HG03457 (cell line): ENCODE measurements around the gene FOSL1.

Experiments
- ATAC-seq: cut with Tn5 transposase; IDR thresholded peaks from one replicate; pipeline ENCODE4 v1.9.1; 2021; ENCODE audit warnings: moderate number of reproducible peaks; ENCODE audit not compliant: unreplicated experiment

The FOSL1 gene

DNA sequence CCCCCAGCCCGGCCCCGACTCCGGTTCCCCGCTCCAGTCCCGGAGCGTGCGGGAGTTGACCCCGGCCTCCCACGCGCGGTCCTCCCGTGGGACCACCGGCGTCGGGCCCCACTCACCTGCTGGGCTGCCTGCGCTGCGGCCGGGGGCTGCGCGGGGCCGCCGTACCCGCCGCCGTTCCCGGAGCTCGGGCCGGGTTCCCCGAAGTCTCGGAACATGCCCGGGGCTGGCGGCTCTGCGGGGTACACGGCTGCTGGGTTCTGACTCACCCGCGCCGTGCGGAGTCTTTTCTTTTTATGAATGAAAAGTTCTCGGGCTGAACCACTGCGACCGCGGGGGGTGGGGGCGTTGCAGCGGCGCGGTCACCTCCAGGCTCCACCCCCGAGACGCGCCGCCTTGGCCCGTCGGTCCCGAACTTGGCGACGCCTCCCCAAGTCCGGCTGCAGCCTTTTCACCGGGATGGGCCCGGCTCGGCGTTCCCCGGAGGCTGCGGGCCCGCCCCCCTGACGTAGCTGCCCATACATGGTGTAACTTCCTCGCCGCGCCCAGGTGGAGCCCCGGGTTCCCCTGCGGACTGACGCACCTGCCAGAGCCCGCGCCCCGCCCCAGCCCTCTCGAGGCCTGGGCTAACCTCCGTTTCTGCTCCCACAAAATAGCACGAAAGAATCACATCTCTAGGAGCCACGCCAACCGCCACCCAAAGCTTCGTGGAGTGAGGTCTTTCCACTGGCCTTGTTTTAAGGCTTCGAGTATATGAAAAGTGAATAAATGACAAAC lies at the start of gene FOSL1:
FOSL1 (minus strand) TSS at position 264 of the 774 bp plus-strand sequence; CDS start at position 215, 49 bp downstream.
- ATAC-seq = peak; percentile 62

DNA sequence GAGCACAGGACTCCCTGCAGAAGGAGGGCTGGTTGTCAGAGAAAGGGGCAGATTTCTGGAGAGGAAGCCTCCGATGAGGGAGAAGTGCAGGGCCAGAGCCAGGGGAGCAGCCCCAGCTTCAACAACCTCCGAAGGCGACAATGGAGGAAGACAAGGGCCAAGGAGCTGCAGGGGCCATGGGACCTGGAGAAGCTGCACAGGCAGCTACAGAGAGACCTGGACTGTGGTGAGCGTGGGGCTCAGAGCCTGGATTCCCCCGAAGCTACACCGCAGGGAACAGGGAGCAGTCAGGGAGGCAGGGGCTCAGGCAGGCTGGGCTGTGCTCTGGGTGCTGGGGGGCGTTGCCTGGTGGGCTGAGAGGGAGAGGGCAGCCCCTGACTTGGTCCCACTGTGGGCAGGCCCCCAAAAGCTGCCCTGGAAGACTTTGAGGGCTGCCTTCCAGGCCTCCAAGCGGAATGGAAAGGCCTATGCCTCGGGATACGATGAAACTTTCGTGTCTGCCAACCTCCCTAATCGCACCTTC lies 47.5 kb upstream of the FOSL1 start:
- ATAC-seq = no peak

DNA sequence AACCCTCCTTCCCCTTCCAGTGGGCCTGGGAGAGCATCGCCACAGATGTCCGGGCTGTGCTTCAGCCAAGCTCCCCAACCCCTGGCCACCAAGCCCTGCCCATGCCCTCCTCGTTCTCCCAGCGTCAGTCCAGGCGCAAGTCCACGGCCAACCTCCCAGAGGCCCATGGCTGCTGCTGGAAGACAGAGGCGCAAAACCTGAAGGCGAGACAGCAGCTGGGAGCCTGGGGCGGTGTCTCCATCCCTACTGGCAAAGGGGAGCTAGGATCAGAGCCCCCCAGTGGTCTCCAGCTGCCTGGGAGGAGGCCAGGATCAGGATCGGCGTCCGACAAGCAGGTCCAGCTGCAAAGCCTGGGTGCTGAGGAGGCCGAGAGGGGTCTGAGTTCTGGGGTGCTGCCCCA lies 46.9 kb upstream of the FOSL1 start:
- ATAC-seq = no peak

DNA sequence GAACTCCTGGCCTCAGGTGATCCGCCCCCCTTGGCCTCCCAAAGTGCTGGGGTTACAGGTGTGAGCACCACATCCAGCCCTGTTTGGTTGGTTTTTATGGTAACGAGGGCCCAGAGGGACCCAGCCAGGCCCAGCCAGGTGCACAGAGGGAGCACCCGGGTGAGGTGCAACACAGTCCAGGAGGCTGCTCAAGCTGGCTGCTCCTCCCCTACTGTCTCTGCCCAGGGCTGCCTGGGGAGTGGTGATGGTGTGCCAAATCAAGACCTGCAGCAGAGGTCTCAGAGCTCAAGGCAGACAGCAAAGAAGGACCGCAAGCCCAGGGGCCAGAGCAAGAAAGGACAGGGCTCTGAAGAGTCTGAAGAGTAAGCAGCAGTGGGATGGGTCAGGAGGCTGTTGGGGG lies 46.5 kb upstream of the FOSL1 start:
- no peak for ATAC-seq

DNA sequence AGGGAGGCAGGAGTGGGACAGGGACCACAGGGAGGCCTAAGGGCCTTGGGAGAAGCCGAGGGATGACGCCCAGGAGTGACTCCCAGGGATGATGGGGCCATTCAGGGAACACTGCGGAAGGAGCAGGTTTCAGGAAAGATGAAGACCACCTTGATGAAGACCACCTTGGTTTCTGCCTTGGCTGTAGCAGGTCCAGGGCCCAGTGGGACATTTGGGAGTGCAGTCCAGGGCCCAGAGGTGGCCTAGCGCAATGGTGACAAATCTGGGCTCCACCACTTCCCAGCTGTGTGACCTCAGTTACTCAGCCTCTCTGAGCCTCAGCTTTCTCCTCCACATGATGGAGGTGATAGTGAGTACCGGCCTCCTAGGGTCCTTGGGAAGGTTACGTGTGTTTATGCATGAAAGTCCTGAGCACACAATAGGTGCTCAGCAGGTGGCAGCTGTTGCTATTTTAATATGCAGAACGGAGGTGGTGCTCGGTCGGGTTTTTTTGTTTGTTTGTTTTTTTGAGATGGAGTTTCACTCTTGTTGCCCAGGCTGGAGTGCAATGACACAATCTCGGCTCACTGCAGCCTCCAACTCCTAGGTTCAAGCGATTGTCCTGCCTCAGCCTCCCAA lies 45.9 kb upstream of the FOSL1 start:
- no peak for ATAC-seq

DNA sequence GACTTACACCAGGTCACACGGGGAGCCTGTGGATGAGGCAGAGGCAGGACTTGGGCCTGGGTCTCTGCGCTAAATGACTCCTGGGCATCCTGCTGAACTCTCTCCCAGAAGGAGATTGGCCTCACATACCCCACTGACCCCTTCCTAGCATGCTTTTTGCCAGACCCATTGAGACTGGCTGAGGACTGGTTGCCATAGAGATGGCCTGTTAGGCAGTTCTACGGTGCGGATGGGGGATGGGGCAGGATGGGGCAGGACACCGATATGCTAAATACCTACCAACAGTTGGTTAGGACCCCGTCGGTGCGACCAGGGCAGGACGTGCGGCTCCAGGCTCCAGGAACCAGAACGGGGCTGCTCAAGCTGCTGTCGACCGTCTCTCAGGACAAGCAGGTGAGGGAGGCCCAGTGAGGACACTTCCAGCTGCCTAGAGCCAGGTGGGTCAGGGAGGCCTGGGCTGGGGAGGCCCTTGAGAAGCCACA lies 45.3 kb upstream of the FOSL1 start, which contains the start of gene TSGA10IP:
TSGA10IP (plus strand) TSS at position 51 of the 482 bp plus-strand sequence; CDS start at position 247, 196 bp downstream.
- no peak for ATAC-seq

DNA sequence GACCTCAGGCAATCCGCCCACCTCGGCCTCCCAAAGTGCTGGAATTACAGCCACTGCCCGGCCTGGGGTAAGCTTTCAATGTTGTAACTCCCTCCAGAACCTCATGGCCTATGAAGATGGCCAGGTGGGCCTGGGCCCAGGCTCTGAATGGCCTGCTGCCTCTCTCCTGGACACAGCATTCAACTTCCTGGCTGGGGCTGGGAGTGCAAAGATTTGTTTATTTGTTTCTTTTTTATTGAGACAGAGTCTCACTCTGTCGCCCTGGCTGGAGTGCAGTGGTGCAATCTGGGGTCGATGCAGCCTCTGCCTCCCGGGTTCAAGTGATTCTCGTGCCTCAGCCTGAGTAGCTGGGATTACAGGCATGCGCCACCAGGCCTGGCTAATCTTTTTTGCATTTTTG lies 44.6 kb upstream of the FOSL1 start:
- ATAC-seq = no peak

DNA sequence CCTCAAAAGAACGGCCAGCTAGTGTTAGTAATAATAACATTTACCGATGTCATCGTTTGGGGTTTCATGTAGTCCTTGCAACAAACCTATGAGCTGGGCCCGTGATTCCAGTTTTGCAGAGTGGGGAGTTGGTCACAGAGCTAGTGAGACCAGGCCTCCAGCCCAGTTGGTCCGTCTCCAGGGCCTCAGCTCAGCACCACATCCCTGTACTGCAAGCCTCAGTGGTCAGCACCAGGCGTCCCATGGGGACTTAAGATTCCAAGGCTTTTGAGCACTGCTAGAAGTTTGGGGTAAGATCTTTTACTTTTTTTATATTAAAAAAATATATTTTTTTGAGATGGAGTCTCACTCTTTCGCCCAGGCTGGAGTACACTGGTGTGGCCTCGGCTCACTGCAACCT lies 44.0 kb upstream of the FOSL1 start:
- ATAC-seq = no peak

DNA sequence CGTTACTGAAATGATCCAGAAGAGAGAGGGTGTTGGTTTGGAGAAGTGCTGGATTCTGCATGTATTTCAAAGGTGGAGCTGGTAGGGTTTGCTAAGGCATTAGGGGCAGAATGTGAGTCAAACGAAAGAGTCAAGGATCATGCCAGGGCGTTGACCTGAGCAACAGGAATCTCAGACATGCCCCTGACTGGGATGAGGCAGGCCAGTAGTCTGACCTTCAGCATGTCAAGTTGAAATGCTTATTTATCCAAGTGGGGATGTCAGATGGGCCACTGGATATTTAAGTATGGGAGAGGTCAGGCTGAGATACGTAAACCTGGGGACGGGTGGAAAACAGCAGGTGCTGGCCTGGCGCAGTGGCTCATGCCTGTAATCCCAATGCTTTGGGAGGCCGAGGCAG lies 42.3 kb upstream of the FOSL1 start:
- ATAC-seq = no peak

DNA sequence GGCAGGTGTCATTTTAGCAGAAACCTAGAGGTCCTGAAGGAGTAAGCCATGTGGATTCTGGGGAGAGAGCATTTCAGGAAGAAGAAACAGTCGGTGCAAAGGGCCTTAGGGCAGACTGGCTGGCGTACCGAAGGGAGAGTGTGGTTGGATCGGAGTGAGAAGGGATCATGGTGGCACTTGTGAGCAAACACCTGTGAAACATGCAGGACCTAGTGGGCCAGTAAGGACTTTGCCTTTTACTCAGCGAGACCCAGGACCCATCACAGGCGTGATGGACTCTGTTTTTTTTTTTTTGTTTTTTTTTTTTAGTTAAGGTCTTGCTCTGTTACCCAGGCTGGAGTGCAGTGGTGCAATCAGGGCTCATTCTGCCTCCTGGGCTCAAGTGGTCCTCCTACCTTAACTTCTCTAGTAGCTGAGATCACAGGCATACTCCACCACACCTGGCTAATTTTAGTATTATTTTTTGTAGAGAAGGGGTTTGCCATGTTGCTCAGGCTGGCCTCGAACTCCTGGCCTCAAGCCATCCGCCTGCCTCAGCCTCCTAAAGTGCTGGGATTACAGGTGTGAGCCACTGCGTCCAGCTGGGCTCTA lies 41.6 kb upstream of the FOSL1 start:
- ATAC-seq = no peak

DNA sequence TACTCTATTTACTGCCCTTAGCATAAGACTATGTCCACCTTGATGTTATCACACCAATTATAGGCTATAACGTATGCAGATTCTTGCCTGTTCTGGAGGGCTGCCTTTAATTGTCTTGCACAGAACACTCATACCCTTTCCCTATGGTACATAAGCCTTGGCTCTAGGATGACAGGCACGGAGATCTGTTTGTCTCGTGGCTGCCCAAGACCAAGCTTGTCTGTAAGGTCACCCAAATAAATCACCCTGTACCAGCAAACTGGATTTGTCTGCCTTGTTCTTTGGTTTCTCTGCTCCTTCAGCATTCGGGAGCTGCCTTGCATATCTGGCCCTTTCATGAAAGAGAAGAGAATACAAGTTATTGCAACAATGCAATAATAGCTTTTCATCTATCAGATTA lies 37.6 kb upstream of the FOSL1 start:
- ATAC-seq = no peak

DNA sequence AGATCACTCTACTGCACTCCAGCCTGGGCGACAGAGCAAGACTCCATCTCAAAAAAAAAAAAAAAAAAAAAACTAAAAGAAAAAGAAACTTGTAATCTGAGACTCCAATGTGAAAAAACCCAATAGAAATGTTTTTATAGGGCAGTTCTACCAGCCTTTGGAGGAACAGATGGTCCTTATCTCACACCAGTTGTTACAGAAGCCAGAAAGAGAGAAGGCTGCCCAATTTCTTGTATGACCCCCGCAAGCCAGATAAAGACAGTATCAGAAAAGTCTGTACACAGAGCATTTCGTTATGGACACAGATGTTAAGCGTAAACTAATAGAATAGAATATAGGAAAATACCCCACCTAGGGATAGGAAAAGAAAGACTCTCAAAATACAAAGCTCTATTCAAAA lies 33.8 kb upstream of the FOSL1 start:
- ATAC-seq = no peak

DNA sequence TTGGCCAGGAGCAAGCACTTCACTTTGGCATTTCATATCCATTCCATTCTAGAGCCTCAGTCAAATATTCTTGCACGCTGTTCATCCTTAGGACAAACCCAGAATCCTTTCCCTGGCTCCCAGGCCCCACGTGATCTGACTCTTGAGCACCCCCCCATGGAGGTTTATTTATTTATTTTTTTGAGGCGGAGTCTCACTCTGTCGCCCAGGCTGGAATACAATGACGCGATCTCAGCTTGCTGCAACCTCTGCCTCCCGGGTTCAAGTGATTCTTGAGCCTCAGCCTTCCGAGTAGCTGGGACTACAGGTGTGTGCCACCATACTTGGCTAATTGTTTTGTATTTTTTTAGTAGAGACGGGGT lies 32.4 kb upstream of the FOSL1 start:
- no peak for ATAC-seq

DNA sequence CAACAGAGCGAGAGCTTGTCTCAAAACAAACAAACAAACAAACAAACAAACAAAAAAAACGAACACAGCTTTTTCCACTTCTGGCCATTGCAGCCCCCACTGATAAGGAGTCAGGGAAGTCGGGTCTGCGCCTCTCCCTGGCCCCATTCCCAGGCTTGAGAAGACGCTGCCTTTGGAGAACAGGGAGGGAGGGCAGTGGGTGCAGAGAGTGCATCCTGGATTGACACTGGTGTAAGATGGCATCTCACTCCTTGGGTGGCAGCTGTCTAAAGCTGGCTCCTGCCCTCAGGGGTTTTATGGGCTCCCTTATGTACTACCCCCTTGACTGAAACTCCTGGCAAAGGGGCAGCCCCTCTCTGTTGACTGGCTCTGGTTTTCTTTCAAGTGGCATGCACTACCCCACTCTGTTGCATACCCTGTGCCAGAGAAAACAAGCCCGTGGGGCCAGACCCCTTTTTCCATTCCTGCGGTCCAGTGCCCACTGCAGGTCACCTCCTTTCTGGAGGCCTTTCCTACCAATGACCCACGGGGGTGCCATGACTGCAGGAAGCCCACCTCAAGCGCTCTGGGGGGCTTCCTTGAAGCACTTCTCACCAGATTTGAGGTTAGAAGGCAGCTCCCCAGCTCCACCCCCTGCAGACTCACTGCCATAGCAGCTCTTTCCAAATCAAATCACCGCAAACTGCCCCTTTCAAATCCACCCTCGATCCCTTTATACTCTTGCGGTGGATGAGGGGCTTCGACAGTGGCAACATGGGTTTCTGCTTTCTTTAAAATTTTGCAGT lies 31.8 kb upstream of the FOSL1 start:
- ATAC-seq = no peak

DNA sequence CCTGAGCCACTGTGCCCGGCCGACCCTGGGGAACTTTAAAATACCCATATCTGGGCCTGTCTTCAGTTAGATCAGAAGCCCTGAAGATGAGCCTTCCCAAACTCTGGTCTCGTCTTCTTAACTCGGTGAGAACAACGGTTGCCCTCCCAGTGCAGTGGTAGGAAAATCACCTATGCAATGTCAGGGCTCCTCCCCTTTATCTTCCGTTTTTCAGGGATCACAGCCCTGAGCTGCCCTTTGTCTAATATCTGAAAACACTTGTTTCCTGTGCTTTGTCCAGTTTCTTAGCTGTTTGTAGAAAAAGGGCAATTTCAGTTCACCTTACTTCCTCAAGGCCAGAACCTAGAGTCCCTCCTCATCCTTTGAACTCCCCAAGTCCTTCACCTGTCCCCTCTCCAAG lies 28.5 kb upstream of the FOSL1 start:
- no peak for ATAC-seq

DNA sequence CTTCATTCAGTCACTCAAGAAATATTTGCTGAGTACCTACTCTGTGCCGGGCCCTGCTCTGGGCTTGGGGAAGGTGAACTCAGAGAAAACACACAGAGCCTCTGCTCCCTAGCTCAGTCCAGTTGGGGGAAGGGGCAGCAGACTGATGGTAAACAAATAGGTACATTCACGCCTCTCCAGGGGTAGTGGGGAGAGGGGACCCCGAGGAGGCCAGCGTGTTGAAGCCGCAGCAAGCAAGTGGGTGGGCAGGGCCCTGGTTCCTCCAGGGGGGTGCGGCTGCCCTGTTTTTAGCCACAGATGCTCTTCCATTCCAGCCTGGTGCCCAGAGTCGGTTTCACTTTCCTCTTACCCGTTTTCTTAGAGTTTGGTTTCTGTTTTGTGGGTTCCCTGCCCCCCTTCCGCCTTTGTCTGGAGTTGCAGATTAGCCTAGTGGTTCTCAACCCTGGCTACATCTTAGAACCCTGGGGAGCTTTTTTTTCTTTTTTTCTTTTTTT lies 27.8 kb upstream of the FOSL1 start:
- ATAC-seq = peak; percentile 51

DNA sequence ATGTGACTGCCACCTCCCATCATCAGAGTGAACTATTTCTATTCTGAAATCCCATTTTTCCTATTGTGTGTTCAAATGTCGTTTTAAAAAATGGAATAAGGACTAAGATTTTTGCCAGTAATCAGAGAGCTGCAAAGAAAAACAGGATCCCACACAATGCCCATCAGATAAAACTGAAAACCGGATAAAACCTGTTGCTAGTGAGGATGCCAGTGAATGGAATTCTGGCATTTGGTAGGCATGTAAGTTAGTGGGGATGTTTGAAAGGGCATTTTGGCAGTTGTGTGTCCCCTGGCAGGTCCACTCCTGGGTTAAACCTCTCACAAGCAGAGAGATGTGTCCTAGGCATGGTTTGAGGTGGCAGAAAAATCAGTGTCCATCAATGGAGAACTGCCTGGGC lies 25.2 kb upstream of the FOSL1 start:
- no peak for ATAC-seq

DNA sequence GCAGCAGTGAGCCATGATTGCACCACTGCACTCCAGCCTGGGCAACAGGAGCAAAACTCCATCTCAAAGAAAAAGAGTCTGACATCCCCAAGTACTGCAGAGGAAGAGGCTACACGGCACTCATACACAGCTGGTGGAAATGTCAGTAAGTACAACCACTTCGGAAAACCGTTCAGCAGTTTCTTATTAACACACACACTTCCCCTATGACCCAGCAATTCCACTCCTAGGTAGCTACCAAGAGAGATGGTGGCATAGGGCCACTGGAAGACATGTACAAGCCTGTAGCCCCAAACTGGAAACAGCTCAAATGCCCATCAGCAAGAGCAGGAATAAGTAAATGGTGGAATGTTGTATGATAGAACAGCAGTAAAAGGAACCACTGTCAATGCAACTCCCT lies 22.4 kb upstream of the FOSL1 start:
- ATAC-seq = no peak

DNA sequence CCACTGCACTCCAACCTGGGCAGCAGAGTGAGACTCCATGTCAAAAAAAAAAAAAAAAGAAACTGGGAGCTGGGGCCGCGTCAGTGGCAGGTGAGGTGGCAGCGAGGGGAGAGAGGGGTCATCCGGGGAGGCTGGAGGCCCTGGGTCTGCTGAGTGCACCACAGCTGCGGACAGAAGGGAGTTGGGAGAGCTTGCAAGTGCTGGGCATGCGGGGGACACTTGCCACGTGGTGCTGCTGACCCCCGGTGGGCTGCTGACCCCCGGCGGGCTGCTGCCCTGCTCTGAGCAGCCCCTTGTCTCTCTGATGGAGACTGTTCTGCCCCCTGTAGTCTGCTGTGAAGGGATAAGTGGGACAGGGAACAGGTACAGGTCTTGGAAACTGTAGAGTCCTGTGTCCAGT lies 21.7 kb upstream of the FOSL1 start:
- ATAC-seq = no peak

DNA sequence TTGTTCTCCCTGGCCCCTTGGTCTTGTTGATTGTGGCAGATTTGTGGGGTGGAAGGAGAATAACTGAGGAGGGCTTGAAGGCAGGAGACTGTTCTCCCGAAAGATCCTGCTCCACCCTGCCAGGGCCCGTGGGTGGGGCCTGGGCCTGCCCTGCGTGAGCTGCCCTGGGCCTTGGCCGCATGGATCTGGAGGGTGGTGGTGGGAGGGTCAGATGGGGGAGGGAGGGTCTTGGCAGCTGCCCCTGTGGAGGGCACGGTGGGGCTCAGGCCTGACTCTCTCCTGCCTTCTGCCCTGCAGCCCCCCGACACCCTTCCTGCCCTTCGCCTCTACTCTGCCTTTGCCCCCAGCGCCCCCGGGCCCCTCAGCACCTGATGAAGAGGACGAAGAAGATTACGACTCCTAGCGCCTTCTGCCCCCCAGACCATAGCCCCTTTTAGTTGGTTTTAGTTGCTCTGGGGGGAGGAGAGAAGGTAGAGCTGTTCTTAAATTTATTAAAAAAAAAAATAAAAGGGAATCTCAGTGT lies 20.9 kb upstream of the FOSL1 start:
- no peak for ATAC-seq

DNA sequence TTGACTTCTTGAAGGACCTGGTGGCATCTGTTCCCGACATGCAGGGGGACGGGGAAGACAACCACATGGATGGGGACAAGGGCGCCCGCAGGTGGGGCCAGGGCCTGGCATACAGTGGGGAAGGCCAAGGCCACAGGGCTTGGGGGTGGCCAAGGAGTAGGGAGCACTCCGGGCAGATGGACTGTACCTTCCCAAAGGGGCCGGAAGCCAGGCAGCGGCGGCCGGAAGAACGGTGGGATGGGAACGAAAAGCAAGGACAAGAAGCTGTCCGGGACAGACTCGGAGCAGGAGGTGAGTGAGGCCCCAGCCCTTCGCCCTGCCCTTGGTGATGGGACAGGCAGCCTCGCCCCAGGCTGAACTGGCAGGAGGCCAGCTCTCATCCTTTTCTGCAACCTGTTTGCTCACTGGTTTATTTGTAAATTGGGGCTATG lies 20.2 kb upstream of the FOSL1 start:
- no peak for ATAC-seq
